ENCODE data around the gene KREMEN1.

- no peak for TF ChIP-seq CTCF (IDR thresholded peaks at IDR 0.05; ENCODE audit: low read depth, low read length, missing input control)
- TF ChIP-seq HNF4G (IDR thresholded peaks at IDR 0.05): no peak
- TF ChIP-seq TAF1 (conservative IDR thresholded peaks at IDR 0.05): no peak
Measured at GRCh38 chr22:29029202-29030000, 43.4 kb upstream of the KREMEN1 start.

Measured in liver (tissue), 3 donors.